ENCODE measurements around the gene PTPN23.

PTPN23 gene

DNA sequence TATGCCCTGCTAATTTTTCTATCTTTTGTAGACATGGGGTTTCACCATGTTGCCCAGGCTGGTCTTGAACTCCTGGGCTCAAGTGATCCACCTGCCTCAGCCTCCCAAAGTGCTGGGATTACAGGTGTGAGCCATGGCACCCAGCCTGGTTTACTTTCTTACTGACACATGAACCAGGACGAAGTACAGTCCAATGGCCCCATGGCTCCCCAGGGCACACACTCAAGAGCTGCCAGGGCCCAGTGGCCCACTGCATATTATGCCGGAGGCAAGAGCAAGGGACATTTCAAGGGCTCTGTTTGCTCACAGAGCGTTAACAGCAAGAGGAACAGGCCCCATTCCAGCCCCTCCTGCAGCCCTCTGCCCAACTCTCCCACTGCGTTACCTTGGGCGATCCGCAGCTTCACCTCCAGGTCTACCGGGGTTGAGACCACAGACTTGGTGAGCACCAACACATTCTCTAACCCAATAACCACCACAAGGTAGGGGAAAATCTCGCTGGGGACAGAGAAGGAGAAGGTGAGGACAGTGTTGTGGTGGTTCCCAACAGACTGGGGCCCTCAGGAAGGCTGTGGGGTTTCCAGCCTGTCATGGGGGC is 42.8 kb downstream of the PTPN23 start:
- Mint-ChIP-seq H3K27ac (no peak overlapping the region), H3K4me1 (ENCODE audit: low read depth) (peaks cover 24% of the 10 kb centered on the region), H3K36me3 (ENCODE audit: low read depth) (peaks cover 91% of the 10 kb centered on the region), H3K9me3 (no peaks in the 10 kb centered on the region), H3K4me3 (no peak overlapping the region), H3K27me3 (no peaks in the 10 kb centered on the region)
- intact Hi-C loops (cut with micrococcal nuclease) = no loop called here

DNA sequence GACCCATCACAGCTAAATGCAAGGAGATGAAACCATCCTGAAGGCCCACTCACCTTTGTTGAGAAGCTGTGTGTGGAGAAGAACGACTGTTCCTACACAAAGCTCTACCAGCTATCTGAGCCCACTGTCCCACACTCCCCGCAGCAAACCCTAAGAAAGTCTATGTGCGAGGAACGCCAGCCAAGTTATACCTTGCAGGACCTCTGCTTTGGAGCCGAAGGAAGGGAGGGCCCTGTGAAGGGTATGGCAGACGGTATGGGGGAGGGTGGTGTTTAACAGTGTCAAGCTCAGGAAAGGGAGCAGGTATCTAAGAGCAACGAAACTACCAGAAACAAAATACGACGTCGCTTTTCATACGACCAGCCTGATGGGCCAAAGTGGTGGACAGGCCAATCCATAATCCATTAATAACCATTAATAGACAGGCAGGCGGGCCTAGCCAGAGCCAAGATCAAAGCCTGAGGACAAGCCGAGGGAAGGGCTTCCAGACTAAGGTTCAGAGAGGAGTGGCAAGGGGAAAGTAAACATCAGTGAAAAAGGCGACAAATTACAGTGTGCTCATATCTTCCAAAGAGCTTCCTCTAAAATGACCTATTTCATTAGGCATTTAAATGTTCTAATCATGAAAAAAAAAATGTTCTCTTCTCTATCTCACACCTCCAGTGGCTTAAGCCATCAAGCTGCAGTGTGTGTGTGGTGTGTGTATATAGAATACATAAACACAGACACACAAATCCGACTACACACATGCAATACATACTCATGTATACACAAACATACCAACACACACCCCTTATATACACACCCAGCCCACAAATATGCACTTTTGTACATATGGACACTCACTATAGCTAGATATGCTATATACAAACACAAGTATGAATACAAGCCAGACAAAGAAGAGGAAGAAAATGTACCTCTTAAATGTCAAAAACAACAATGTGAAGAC is 43.9 kb downstream of the PTPN23 start:
- Mint-ChIP-seq H3K27ac (no peak overlapping the region), H3K36me3 (ENCODE audit: low read depth) (peaks cover 90% of the 10 kb centered on the region), H3K4me1 (ENCODE audit: low read depth) (peaks cover 24% of the 10 kb centered on the region), H3K27me3 (no peaks in the 10 kb centered on the region), H3K4me3 (no peak overlapping the region), H3K9me3 (no peaks in the 10 kb centered on the region)
- intact Hi-C loops (cut with micrococcal nuclease) = no loop called here

DNA sequence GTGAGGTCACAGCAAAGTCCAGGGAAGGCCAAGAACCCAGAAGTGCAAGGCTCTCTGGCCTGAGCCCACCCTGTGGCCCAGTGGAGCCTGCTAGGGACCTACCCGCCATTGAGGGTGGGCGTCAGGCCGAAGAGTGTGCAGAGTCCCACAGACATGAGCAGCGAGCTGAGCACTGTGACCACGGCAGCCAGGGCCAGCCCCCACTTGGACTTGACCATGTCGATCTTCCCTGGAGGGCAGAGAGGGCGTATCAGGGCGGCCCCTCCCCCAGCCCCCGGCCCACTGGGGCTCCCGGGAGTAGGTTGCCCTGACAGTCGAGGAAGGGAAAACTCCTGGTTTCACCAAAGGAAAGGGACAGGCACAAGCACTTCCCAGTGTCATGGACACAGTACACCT is 44.6 kb downstream of the PTPN23 start:
- intact Hi-C loops (cut with micrococcal nuclease) = no loop called here
- Mint-ChIP-seq H3K36me3 (ENCODE audit: low read depth) (peaks cover 88% of the 10 kb centered on the region), H3K9me3 (no peaks in the 10 kb centered on the region), H3K27ac (no peak overlapping the region), H3K4me3 (no peak overlapping the region), H3K27me3 (no peaks in the 10 kb centered on the region), H3K4me1 (ENCODE audit: low read depth) (peaks cover 28% of the 10 kb centered on the region)

DNA sequence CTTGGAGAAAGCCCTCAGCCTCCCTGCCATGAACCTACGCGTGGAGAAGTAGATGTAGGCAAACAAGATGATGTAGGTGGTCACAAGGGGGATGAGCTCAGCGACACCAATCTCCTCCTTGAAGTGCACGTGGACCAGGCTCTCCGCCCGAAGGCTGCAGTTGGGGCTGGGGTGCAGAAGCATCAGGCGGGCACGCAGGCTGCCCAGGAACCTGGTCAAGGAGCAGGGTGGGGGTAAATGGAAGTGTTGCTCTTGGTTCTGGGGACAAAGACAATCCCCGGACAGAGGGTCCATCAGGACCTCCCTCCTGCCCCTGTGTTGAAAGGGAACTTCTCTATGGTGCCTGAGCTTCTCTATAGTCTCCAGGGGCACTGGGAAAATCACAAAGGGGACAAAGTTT is 45.1 kb downstream of the PTPN23 start:
- H3K4me3 Mint-ChIP-seq = no peak overlapping the region
- H3K9me3 Mint-ChIP-seq = no peaks in the 10 kb centered on the region
- H3K27ac Mint-ChIP-seq = no peak overlapping the region
- peaks cover 27% of the 10 kb centered on the region for H3K4me1 Mint-ChIP-seq (ENCODE audit: low read depth)
- peaks cover 88% of the 10 kb centered on the region for H3K36me3 Mint-ChIP-seq (ENCODE audit: low read depth)
- no peaks in the 10 kb centered on the region for H3K27me3 Mint-ChIP-seq
- intact Hi-C loops (cut with micrococcal nuclease) = no loop called here

DNA sequence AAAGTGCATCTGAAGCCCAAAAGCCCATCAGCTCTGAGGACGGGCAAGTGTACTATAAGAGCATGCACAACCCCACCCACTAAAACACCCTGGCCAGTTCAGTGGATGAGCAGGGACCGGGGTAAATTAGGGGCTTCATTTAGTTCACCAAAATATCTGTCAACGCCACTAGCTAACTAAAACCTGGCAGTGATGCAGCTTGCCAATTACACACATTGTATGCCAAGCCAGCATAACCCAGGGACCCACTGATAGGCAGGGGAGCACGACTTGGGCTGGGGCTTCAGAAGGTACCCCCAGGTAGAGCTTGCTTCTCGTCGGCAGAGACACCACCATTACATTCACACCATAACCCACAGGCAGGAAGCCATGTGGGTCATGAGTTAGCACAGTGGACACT is 47.0 kb downstream of the PTPN23 start:
- H3K9me3 Mint-ChIP-seq = no peaks in the 10 kb centered on the region
- intact Hi-C loops (cut with micrococcal nuclease) = no loop called here
- peaks cover 91% of the 10 kb centered on the region for H3K36me3 Mint-ChIP-seq (ENCODE audit: low read depth)
- H3K27ac Mint-ChIP-seq = no peak overlapping the region
- H3K4me3 Mint-ChIP-seq = no peak overlapping the region
- H3K27me3 Mint-ChIP-seq = no peaks in the 10 kb centered on the region
- peaks cover 8% of the 10 kb centered on the region for H3K4me1 Mint-ChIP-seq (ENCODE audit: low read depth)

DNA sequence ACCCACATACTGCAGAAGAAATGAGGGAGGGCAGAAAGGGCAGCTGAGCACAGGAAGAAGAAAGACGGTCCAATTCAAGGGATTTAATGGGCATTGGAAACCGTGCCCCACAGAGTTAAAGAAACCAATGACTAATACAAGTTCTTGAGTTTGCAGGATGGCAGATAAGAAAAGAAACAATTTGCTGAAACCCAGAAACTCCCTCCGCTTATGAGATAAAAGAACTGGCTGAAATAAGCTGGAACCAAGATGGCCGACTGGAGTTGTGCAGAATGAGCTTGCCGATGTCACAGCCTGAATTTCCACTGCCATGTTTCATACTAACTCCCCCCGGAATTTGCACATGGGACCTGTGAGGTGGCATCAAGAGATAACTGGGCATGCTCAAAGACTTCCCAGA is 47.8 kb downstream of the PTPN23 start:
- Mint-ChIP-seq H3K27me3 (no peaks in the 10 kb centered on the region), H3K4me1 (ENCODE audit: low read depth) (peaks cover 7% of the 10 kb centered on the region), H3K27ac (no peak overlapping the region), H3K4me3 (no peak overlapping the region), H3K36me3 (ENCODE audit: low read depth) (peaks cover 96% of the 10 kb centered on the region), H3K9me3 (no peaks in the 10 kb centered on the region)
- intact Hi-C loops (cut with micrococcal nuclease) = no loop called here

DNA sequence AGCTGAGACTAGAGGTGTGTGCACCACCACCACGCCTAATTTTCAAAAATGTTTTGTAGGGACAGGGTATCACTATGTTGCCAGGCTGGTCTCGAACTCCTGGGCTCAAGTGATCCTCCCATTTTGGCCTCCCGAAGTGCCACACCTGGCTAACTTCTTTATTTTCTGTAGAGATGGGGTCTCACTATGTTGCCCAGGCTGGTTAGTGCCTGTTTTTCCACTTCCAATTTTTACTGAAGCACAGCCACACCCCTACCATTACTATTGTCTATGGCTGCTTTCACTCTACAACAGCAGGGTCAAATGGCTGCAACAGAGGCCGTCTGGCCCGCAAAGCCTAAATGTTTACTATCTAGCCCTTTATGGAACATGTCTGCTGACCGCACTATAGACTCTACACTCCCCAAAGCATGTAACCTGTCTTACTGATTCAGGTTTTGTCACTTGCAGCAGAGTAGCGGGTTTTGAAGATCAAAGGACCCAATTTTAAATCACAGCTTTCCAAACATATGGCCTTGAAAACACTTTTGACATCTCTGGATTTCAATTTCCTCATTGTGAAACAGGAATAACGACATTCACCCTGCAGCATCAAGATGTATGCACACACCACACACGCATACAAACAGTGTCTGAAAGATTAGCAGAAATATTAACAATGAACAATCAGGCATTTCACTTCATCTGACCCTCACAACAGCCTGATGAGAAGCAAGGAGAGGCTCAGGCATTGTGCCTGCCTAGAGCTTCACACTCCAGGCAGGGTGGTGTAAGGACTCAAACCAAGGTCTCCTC is 48.9 kb downstream of the PTPN23 start:
- Mint-ChIP-seq H3K27ac (no peak overlapping the region), H3K27me3 (no peaks in the 10 kb centered on the region), H3K4me1 (ENCODE audit: low read depth) (peaks cover 7% of the 10 kb centered on the region), H3K9me3 (no peaks in the 10 kb centered on the region), H3K4me3 (no peak overlapping the region), H3K36me3 (ENCODE audit: low read depth) (peaks cover 96% of the 10 kb centered on the region)
- intact Hi-C loops (cut with micrococcal nuclease) = no loop called here

DNA sequence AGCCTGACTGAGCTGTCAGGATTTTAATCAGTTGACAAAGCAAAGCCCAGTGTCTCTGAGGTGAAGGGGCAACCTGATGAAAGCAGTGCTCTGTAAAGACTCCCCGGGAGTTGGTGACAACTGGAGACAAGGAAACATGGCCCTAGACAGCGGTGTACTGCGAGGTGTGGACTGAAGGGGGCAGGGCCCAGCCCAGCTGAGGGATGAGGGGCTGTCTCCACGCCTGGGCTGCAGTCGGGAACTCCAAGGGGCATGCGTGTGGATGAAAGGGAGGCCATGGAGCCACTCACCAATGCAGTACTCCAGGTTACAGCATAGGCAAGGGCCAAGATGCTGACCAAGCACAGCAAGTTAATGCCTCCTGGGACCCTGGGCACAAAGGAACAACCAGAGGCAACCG is 49.8 kb downstream of the PTPN23 start:
- no peak overlapping the region for H3K27ac Mint-ChIP-seq
- no peaks in the 10 kb centered on the region for H3K9me3 Mint-ChIP-seq
- no peaks in the 10 kb centered on the region for H3K27me3 Mint-ChIP-seq
- intact Hi-C loops (cut with micrococcal nuclease) = no loop called here
- H3K4me1 Mint-ChIP-seq (ENCODE audit: low read depth) = peaks cover 7% of the 10 kb centered on the region
- no peak overlapping the region for H3K4me3 Mint-ChIP-seq
- peaks cover 92% of the 10 kb centered on the region for H3K36me3 Mint-ChIP-seq (ENCODE audit: low read depth)

DNA sequence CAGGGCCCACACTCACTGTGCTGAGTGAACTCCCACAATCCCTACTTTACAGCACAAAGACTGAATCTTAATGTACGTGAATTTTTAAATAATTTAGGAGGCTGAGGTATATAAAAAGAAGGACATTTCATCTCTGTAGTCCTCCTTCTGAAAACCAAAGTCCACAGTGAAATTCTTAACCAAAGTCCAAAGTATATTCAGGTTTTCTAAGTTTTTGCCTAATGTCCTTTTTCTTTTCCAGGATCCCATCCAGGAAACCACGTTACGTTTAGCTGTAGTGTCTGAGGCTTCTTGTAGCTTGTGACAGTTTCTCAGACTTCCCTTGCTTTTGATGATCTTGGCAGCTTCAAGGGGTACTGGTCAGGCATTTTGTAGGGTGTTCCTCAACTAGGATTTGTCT is 50.4 kb downstream of the PTPN23 start:
- intact Hi-C loops (cut with micrococcal nuclease) = no loop called here
- H3K9me3 Mint-ChIP-seq = no peaks in the 10 kb centered on the region
- no peaks in the 10 kb centered on the region for H3K27me3 Mint-ChIP-seq
- no peak overlapping the region for H3K27ac Mint-ChIP-seq
- H3K4me3 Mint-ChIP-seq = no peak overlapping the region
- peaks cover 86% of the 10 kb centered on the region for H3K36me3 Mint-ChIP-seq (ENCODE audit: low read depth)
- peaks cover 7% of the 10 kb centered on the region for H3K4me1 Mint-ChIP-seq (ENCODE audit: low read depth)

DNA sequence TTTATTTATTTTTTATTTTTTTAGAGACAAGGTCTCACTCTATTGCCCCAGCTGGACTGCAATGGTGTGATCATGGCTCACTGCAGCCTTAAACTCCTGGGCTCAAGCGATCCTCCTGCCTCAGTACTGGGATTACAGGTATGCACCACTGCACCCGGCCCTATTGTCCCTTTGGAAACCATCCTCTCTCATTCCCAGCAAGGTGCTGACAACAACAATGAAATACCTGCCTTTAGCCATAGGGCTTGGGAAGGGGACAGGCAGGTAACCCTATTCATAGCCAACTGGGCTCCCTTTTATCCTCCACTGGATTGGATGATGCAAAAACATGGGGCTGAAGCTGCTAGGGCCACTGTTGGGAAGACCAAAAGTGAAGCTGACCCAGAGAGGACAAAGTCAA is 51.9 kb downstream of the PTPN23 start:
- intact Hi-C loops (cut with micrococcal nuclease) = no loop called here
- Mint-ChIP-seq H3K36me3 (ENCODE audit: low read depth) (peaks cover 76% of the 10 kb centered on the region), H3K9me3 (no peaks in the 10 kb centered on the region), H3K4me3 (no peak overlapping the region), H3K27ac (no peak overlapping the region), H3K4me1 (ENCODE audit: low read depth) (peaks cover 7% of the 10 kb centered on the region), H3K27me3 (no peaks in the 10 kb centered on the region)

DNA sequence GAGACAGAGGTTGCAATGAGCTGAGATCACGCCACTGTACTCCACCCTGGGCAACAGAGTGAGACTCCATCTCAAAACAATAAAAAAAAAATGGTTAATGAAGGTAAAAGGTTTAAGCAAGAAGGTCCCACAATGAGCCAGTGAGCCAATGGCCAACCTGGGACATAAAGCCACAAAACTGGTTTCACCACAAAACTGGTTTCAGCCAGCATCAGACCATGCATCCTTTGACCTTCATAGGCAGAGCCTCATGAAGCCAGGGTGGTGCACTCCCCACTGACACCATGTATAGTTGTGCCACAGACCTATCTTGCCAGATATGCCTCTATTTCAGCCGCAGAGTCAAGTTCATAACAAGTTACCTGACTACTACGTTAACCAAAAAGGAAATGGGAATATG is 53.0 kb downstream of the PTPN23 start:
- peaks cover 7% of the 10 kb centered on the region for H3K4me1 Mint-ChIP-seq (ENCODE audit: low read depth)
- no peaks in the 10 kb centered on the region for H3K9me3 Mint-ChIP-seq
- H3K4me3 Mint-ChIP-seq = no peak overlapping the region
- H3K27me3 Mint-ChIP-seq = no peaks in the 10 kb centered on the region
- intact Hi-C loops (cut with micrococcal nuclease) = no loop called here
- no peak overlapping the region for H3K27ac Mint-ChIP-seq
- peaks cover 65% of the 10 kb centered on the region for H3K36me3 Mint-ChIP-seq (ENCODE audit: low read depth)

DNA sequence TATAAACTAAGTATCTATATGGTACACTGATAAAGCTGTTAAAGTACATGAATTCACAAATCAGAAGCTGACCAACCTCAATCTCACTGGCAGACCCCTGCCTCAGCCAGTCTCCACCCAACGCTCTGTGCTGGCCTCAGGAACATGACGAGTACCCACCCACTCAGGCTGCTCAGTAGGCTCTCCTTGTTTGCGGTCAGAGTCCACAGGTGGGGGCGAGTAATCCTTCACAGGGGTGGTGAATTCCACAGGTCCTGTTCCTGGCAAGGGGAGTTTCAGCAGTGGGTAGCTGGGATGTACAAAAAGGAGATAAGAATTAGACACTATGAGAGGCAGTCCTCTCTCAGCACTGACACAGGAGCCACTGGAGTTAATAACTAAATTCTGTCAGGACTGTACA is 54.0 kb downstream of the PTPN23 start:
- H3K27ac Mint-ChIP-seq = no peak overlapping the region
- H3K9me3 Mint-ChIP-seq = no peaks in the 10 kb centered on the region
- intact Hi-C loops (cut with micrococcal nuclease) = no loop called here
- no peak overlapping the region for H3K4me3 Mint-ChIP-seq
- H3K27me3 Mint-ChIP-seq = no peaks in the 10 kb centered on the region
- H3K36me3 Mint-ChIP-seq (ENCODE audit: low read depth) = peaks cover 67% of the 10 kb centered on the region
- H3K4me1 Mint-ChIP-seq (ENCODE audit: low read depth) = peaks cover 7% of the 10 kb centered on the region

DNA sequence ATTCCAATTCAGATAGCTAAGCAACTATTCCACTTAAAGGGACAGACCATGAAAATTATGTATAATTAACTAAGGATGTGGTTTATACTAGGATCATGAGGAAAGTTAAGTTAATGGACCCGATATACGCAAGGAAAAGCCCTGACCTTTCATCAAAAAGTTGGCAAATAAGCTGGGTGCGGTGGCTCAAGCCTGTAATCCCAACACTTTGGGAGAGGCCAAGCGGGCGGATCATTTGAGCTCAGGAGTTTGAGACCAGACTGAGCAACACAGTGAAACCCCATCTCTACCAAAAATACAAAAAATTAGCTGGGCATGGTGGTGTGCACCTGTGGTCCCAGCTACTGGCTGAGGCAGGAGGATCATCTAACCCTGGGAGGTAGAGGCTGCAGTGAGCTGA is 55.4 kb downstream of the PTPN23 start:
- H3K36me3 Mint-ChIP-seq (ENCODE audit: low read depth) = peaks cover 64% of the 10 kb centered on the region
- no peaks in the 10 kb centered on the region for H3K9me3 Mint-ChIP-seq
- intact Hi-C loops (cut with micrococcal nuclease) = no loop called here
- no peaks in the 10 kb centered on the region for H3K4me1 Mint-ChIP-seq (ENCODE audit: low read depth)
- no peak overlapping the region for H3K27ac Mint-ChIP-seq
- H3K27me3 Mint-ChIP-seq = no peaks in the 10 kb centered on the region
- no peak overlapping the region for H3K4me3 Mint-ChIP-seq

DNA sequence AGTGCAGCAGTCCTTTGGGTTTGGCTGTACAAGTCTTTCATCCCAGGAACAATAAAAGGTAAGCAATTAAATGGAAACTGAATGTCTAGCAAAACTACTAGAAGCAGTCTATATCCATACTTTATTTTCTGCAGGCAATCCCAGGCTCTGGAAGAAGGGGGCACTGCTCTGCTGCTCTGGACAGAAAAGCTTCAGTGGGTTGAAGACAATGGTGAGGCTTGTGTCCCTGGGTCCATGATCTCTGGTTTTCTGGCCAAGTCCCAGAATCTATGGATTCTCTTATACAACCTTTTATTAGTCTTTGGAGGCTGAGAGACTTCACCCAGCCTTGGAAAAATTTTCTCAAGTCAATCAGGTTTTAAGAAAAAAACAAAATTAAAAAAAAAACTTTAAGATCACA is 59.3 kb downstream of the PTPN23 start:
- no peaks in the 10 kb centered on the region for H3K27me3 Mint-ChIP-seq
- intact Hi-C loops (cut with micrococcal nuclease) = loop anchor here (1.0 kb wide), 1 partner anchor 36 kb away; no protein-coding TSS in a partner anchor
- peaks cover 35% of the 10 kb centered on the region for H3K36me3 Mint-ChIP-seq (ENCODE audit: low read depth)
- no peaks in the 10 kb centered on the region for H3K9me3 Mint-ChIP-seq
- H3K4me3 Mint-ChIP-seq = no peak overlapping the region
- H3K4me1 Mint-ChIP-seq (ENCODE audit: low read depth) = peaks cover 18% of the 10 kb centered on the region
- H3K27ac Mint-ChIP-seq = no peak overlapping the region
